Measurements from ENCODE around the gene IL20.

GRCh38 chr1:206839006-206839560 is 26.3 kb upstream of the IL20 start:
- TF ChIP-seq TP53 (CRISPR knock-in tag; IDR thresholded peaks at IDR 0.05): no peak
- TF ChIP-seq, protein P1, sequence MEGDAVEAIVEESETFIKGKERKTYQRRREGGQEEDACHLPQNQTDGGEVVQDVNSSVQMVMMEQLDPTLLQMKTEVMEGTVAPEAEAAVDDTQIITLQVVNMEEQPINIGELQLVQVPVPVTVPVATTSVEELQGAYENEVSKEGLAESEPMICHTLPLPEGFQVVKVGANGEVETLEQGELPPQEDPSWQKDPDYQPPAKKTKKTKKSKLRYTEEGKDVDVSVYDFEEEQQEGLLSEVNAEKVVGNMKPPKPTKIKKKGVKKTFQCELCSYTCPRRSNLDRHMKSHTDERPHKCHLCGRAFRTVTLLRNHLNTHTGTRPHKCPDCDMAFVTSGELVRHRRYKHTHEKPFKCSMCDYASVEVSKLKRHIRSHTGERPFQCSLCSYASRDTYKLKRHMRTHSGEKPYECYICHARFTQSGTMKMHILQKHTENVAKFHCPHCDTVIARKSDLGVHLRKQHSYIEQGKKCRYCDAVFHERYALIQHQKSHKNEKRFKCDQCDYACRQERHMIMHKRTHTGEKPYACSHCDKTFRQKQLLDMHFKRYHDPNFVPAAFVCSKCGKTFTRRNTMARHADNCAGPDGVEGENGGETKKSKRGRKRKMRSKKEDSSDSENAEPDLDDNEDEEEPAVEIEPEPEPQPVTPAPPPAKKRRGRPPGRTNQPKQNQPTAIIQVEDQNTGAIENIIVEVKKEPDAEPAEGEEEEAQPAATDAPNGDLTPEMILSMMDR (IDR thresholded peaks at IDR 0.05): no peak
- TF ChIP-seq EP300 (IDR thresholded peaks at IDR 0.05): no peak
- TF ChIP-seq HDAC2 (IDR thresholded peaks at IDR 0.05): no peak
- TF ChIP-seq ELK1 (IDR thresholded peaks at IDR 0.05; ENCODE audit: low read depth, low read length): no peak
- no peak for TF ChIP-seq RFX5 (IDR thresholded peaks at IDR 0.05)
- no peak for TF ChIP-seq KDM1A (IDR thresholded peaks at IDR 0.05; ENCODE audit: low read depth)
- no peak for TF ChIP-seq CHD2 (IDR thresholded peaks at IDR 0.05; ENCODE audit: low read length, partially characterized antibody)
- no peak for TF ChIP-seq POLR2AphosphoS2 (conservative IDR thresholded peaks at IDR 0.05; ENCODE audit: low read length)
- no peak for TF ChIP-seq NPAS2 (CRISPR knock-in tag; IDR thresholded peaks at IDR 0.05; ENCODE audit: borderline replicate concordance)
- no peak for TF ChIP-seq ESRRA (IDR thresholded peaks at IDR 0.05; ENCODE audit: borderline replicate concordance, low read length)
- TF ChIP-seq TFCP2L1 (CRISPR knock-in tag; IDR thresholded peaks at IDR 0.05): no peak
- no peak for TF ChIP-seq BHLHE40 (IDR thresholded peaks at IDR 0.05; ENCODE audit: low read depth, low read length)
- TF ChIP-seq NR3C1 (IDR thresholded peaks at IDR 0.05): no peak
